Heart left ventricle (tissue), 13 donors: Measurements from ENCODE around the gene CYP2F1.
"Not testable (repeated sequence)": the region's sequence is repeated elsewhere in the genome, so short reads cannot be mapped to it uniquely, and the experiment has no call there.

Source experiments
- POLR2A ChIP-seq, 2 donors: fragments of 450-650 bp; IDR thresholded peaks; one replicate each; pipeline ENCODE4 v1.6.1; 2017; ENCODE audit warnings: antibody characterized with exemption in 2 of 2, mild to moderate bottlenecking in 2 of 2, moderate library complexity in 2 of 2
- TF ChIP-seq, protein P1 (sequence below), 12 donors: fragments of 200-600 bp; sonication (generic) in 4 of 12; IDR thresholded peaks; one replicate each; pipeline versions ENCODE4 v1.5.0 to v1.8.0; 2018 to 2022; ENCODE audit warnings: antibody characterized with exemption in 12 of 12, mild to moderate bottlenecking in 5 of 12
- donor health status: ischemic (EF 13 %, LVEDD 7.1; RV severe dilation, severe dysfunction).
- donor health status: DM: no; HTN: yes; CAD: no.
- donor health status: DM: no; HTN: no; CAD: no.
- donor health status: ischemic (EF 25% LVEDD 6.9; RV normal size, moderate dysfunction).
- donor health status: ischemic (EF 25% LVEDD 5.7; RV mildly dilated, moderate dysfunction).
- donor health status: ischemic (EF 35%, LVEDD 5.7; RV mildly dilated, moderate dysfunction).
- donor health status: nonischemic (EF 11% LVEDD 7.7; RV severe dilation, severe dysfunction).
- donor health status: DM: yes; HTN: yes; CAD: no.
- donor health status: PGD.
- donor health status: ischemic (EF 29% LVEDD 5.4; RV normal size, mild dysfunction).
- donor health status: nonischemic (EF 23%, LVEDD 6.1; RV moderate dilation, normal function).

DNA sequence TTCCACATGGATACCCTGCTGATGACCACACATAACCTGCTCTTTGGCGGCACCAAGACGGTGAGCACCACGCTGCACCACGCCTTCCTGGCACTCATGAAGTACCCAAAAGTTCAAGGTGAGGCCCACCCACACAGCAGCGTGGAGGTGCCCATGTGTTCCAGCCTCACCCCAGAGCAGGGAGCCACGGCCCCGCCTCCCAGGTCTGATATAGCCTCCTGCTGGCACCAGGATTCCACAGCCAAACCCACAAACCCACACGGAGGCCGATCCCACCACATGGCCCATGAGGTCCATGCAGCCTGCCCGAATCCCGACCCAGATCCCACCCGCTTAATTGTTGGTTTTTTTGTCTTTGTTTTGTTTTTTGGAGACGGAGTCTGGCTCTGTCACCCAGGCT lies 8.6 kb downstream of the CYP2F1 start:
- TF ChIP-seq, protein P1, sequence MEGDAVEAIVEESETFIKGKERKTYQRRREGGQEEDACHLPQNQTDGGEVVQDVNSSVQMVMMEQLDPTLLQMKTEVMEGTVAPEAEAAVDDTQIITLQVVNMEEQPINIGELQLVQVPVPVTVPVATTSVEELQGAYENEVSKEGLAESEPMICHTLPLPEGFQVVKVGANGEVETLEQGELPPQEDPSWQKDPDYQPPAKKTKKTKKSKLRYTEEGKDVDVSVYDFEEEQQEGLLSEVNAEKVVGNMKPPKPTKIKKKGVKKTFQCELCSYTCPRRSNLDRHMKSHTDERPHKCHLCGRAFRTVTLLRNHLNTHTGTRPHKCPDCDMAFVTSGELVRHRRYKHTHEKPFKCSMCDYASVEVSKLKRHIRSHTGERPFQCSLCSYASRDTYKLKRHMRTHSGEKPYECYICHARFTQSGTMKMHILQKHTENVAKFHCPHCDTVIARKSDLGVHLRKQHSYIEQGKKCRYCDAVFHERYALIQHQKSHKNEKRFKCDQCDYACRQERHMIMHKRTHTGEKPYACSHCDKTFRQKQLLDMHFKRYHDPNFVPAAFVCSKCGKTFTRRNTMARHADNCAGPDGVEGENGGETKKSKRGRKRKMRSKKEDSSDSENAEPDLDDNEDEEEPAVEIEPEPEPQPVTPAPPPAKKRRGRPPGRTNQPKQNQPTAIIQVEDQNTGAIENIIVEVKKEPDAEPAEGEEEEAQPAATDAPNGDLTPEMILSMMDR (IDR thresholded peaks at IDR 0.05), result not testable (repeated sequence)
- not testable (repeated sequence) for TF ChIP-seq POLR2A (IDR thresholded peaks at IDR 0.05)
